Breast epithelium (tissue), 4 donors: ENCODE measurements around the gene TOGARAM1. TPM values are rescaled to one million over a fixed set of nuclear protein-coding genes. Genes with fewer than 3 reads are reported as not detected.

Experiments
- DNase-seq, 2 donors: peaks; one replicate each; pipeline ENCODE4 v3.0.0-alpha.2; 2019; ENCODE audit warnings: low spot score in 2 of 2
- H3K27ac ChIP-seq, 2 donors: fragments of 200-600 bp; sonication (generic) in 1 of 2; one replicate each; pipeline ENCODE4 v1.5.1; 2016 to 2019; ENCODE audit warnings: mild to moderate bottlenecking in 1 of 2
- H3K27me3 ChIP-seq, 2 donors: fragments of 200-600 bp; sonication (generic) in 1 of 2; one replicate each; pipeline versions ENCODE4 v1.5.1 to v1.6.0; 2017 to 2019; ENCODE audit warnings: control low read depth in 1 of 2, mild to moderate bottlenecking in 1 of 2
- H3K36me3 ChIP-seq: fragments of 200-600 bp; one replicate; pipeline ENCODE4 v1.5.1; 2019
- H3K4me1 ChIP-seq, 2 donors: fragments of 200-600 bp; sonication (generic); one replicate each; pipeline ENCODE4 v1.5.1; 2016 to 2019; ENCODE audit warnings: control low read depth in 1 of 2
- H3K4me3 ChIP-seq, 3 donors: fragments of 200-600 bp; sonication (generic); 1 replicate in 2 of 3; 2 replicates in 1 of 3; pipeline ENCODE4 v1.5.1; 2016 to 2019; ENCODE audit warnings: mild to moderate bottlenecking in 3 of 3, moderate library complexity in 2 of 3
- H3K9me3 ChIP-seq, 2 donors: fragments of 200-600 bp; sonication (generic) in 1 of 2; one replicate each; pipeline ENCODE4 v1.5.1; 2016 to 2019; ENCODE audit warnings: control low read depth in 1 of 2
- CTCF ChIP-seq, 3 donors: fragments of 450-650 bp; IDR thresholded peaks; one replicate each; pipeline ENCODE4 v1.5.1; 2016 to 2017; ENCODE audit warnings: antibody characterized with exemption in 3 of 3, mild to moderate bottlenecking in 3 of 3, moderate library complexity in 3 of 3
- POLR2A ChIP-seq: fragments of 450-650 bp; IDR thresholded peaks from one replicate; pipeline ENCODE4 v1.6.1; 2016; ENCODE audit warnings: antibody characterized with exemption, mild to moderate bottlenecking, moderate library complexity
- POLR2AphosphoS5 ChIP-seq, 3 donors: sonication (generic); formaldehyde crosslinking; IDR thresholded peaks; one replicate each; pipeline ENCODE4 v1.6.1; 2017; ENCODE audit warnings: antibody characterized with exemption in 3 of 3
- intact Hi-C: fragments of 100-400 bp; cut with DNase I; formaldehyde crosslinking; loops from one replicate; pipeline ENCODE4 v1.15.1; 2023; ENCODE audit warnings: low total_unique reads
- total RNA-seq, 3 donors: library from RNA; depleted of rRNA; stranded (reverse); fragments of >200 nt; gene quantifications; one replicate each; pipeline ENCODE4 v1.1.0, GENCODE V29; 2016

Gene TOGARAM1
- total RNA-seq, 3 donors from 2014 or later = 21.3 to 38.1 (median 22.9) TPM

GRCh38 chr14:45104561-45104960 lies 142.6 kb downstream of the TOGARAM1 start:
- no peaks in the 10 kb centered on the region for H3K36me3 ChIP-seq
- no peaks in the 10 kb centered on the region for H3K27me3 ChIP-seq
- no peak overlapping the region for H3K27ac ChIP-seq
- no peak overlapping the region for H3K4me3 ChIP-seq
- H3K4me1 ChIP-seq = no peaks in the 10 kb centered on the region
- no peak for DNase-seq
- intact Hi-C loops = no loop called here
- TF ChIP-seq POLR2AphosphoS5 (IDR thresholded peaks at IDR 0.05) (no peak), POLR2A (no peak), CTCF (IDR thresholded peaks at IDR 0.05) (no peak)
- H3K9me3 ChIP-seq = no peaks in the 10 kb centered on the region

GRCh38 chr14:45112896-45113781 lies 151.1 kb downstream of the TOGARAM1 start:
- no peak overlapping the region for H3K4me3 ChIP-seq
- H3K4me1 ChIP-seq = no peaks in the 10 kb centered on the region
- H3K27me3 ChIP-seq = no peaks in the 10 kb centered on the region
- H3K36me3 ChIP-seq = no peaks in the 10 kb centered on the region
- no peaks in the 10 kb centered on the region for H3K9me3 ChIP-seq
- TF ChIP-seq POLR2A (no peak), POLR2AphosphoS5 (IDR thresholded peaks at IDR 0.05) (no peak), CTCF (IDR thresholded peaks at IDR 0.05) (no peak)
- intact Hi-C loops = no loop called here
- H3K27ac ChIP-seq = no peak overlapping the region
- no peak for DNase-seq

- no peaks in the 10 kb centered on the region for H3K4me1 ChIP-seq
- no peak overlapping the region for H3K27ac ChIP-seq
- TF ChIP-seq CTCF (IDR thresholded peaks at IDR 0.05) = no peak
- TF ChIP-seq POLR2A = no peak
- TF ChIP-seq POLR2AphosphoS5 (IDR thresholded peaks at IDR 0.05) = no peak
- intact Hi-C loops = no loop called here
- H3K4me3 ChIP-seq = no peak overlapping the region
- no peak for DNase-seq
- no peaks in the 10 kb centered on the region for H3K27me3 ChIP-seq
- H3K36me3 ChIP-seq = no peaks in the 10 kb centered on the region
- no peaks in the 10 kb centered on the region for H3K9me3 ChIP-seq
These were observed 152.3 kb downstream of the TOGARAM1 start for GRCh38 chr14:45114327-45114726.

GRCh38 chr14:45118594-45118993 lies 156.6 kb downstream of the TOGARAM1 start:
- TF ChIP-seq CTCF (IDR thresholded peaks at IDR 0.05) (no peak), POLR2AphosphoS5 (IDR thresholded peaks at IDR 0.05) (no peak), POLR2A (no peak)
- Histone ChIP-seq H3K4me3 (no peak overlapping the region), H3K27ac (no peak overlapping the region), H3K27me3 (no peaks in the 10 kb centered on the region), H3K36me3 (peaks cover 6% of the 10 kb centered on the region), H3K9me3 (no peaks in the 10 kb centered on the region), H3K4me1 (no peaks in the 10 kb centered on the region)
- intact Hi-C loops = no loop called here
- DNase-seq = no peak

GRCh38 chr14:45120096-45120495 lies 158.1 kb downstream of the TOGARAM1 start:
- peaks cover 6% of the 10 kb centered on the region for H3K36me3 ChIP-seq
- intact Hi-C loops = no loop called here
- H3K4me1 ChIP-seq = no peaks in the 10 kb centered on the region
- no peak for DNase-seq
- H3K4me3 ChIP-seq = no peak overlapping the region
- no peaks in the 10 kb centered on the region for H3K27me3 ChIP-seq
- no peak overlapping the region for H3K27ac ChIP-seq
- TF ChIP-seq POLR2A (no peak), POLR2AphosphoS5 (IDR thresholded peaks at IDR 0.05) (no peak), CTCF (IDR thresholded peaks at IDR 0.05) (no peak)
- no peaks in the 10 kb centered on the region for H3K9me3 ChIP-seq
